Panc1 (cell line): ENCODE measurements around the gene TARP.

ENCODE experiments used
- POLR2AphosphoS5 ChIP-seq: IDR thresholded peaks from 2 replicates; pipeline ENCODE4 v1.6.1; 2012; ENCODE audit warnings: mild to moderate bottlenecking, low read depth, low read length, moderate library complexity
- REST ChIP-seq, 2 experiments: IDR thresholded peaks; 2 replicates each; pipeline ENCODE4 v1.6.1; 2011 to 2012; ENCODE audit warnings: low read depth in 2 of 2, control low read depth in 1 of 2, low read length in 1 of 2, mild to moderate bottlenecking in 1 of 2, moderate library complexity in 1 of 2; ENCODE audit not compliant: insufficient read depth in 1 of 2
- SIN3A ChIP-seq: IDR thresholded peaks from 2 replicates; pipeline ENCODE4 v1.6.1; 2012; ENCODE audit warnings: low read depth, mild to moderate bottlenecking, low read length, moderate library complexity, borderline replicate concordance; ENCODE audit not compliant: insufficient read depth
- TF ChIP-seq, protein P1 (sequence below): fragments of 450-650 bp; IDR thresholded peaks from 2 replicates; pipeline ENCODE4 v1.5.1; 2017; ENCODE audit warnings: mild to moderate bottlenecking

DNA sequence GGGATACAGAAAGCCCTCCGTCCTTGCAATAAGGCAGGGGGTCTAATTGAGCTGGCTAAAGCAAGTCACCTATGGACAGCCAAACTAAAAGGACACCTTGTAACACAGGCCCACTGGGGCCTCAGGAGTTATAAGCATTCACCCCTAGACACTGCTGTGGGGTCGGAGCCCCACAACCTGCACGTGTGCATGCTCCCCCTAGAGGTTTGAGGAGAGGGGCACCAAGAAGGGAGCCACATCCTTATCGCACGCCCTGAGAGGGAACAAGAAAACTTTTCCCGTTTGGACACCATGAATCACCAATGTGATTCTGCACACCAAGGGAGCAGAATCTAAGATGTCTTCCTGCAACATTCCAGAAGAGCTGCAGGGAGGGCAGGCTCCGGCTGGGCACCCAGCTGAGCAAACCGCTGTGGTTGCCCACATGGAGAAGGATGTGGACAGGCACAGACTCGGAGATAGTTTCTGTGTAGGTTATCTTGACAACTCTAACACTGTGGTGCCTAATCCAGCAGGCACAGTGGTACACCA lies 17.7 kb upstream of the TARP start:
- TF ChIP-seq SIN3A (no peak), POLR2AphosphoS5 (no peak), REST (IDR thresholded peaks at IDR 0.05; ENCODE audit: insufficient read depth in 1 of 2, low read depth in 2 of 2, low read length in 1 of 2) (no peak)
- TF ChIP-seq, protein P1, sequence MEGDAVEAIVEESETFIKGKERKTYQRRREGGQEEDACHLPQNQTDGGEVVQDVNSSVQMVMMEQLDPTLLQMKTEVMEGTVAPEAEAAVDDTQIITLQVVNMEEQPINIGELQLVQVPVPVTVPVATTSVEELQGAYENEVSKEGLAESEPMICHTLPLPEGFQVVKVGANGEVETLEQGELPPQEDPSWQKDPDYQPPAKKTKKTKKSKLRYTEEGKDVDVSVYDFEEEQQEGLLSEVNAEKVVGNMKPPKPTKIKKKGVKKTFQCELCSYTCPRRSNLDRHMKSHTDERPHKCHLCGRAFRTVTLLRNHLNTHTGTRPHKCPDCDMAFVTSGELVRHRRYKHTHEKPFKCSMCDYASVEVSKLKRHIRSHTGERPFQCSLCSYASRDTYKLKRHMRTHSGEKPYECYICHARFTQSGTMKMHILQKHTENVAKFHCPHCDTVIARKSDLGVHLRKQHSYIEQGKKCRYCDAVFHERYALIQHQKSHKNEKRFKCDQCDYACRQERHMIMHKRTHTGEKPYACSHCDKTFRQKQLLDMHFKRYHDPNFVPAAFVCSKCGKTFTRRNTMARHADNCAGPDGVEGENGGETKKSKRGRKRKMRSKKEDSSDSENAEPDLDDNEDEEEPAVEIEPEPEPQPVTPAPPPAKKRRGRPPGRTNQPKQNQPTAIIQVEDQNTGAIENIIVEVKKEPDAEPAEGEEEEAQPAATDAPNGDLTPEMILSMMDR = no peak
